ENCODE data around the gene YTHDF2.
"Not testable (repeated sequence)": the region's sequence is repeated elsewhere in the genome, so short reads cannot be mapped to it uniquely, and the experiment has no call there.

YTHDF2 gene

GRCh38 chr1:28790377-28791035 is 53.8 kb downstream of the YTHDF2 start:
- no peak for TF ChIP-seq CTCF (conservative IDR thresholded peaks at IDR 0.05; ENCODE audit: low read depth, low read length)
- Histone ChIP-seq H3K4me1 (ENCODE audit: low read depth, poor library complexity, severe bottlenecking) (no peaks in the 10 kb centered on the region), H3K4me2 (no peak overlapping the region), H3K79me2 (ENCODE audit: insufficient read depth, low read depth) (no peaks in the 10 kb centered on the region), H3K27me3 (ENCODE audit: insufficient read depth, low read depth) (no peaks in the 10 kb centered on the region), H3K4me3 (IDR thresholded peaks at IDR 0.05; ENCODE audit: insufficient read depth, low read depth, low read length) (no peak overlapping the region), H3K9ac (no peak overlapping the region), H2AFZ (ENCODE audit: low read depth) (no peak overlapping the region), H3K27ac (no peak overlapping the region), H4K20me1 (ENCODE audit: insufficient read depth) (no peaks in the 10 kb centered on the region), H3K36me3 (ENCODE audit: insufficient read depth) (no peaks in the 10 kb centered on the region)

- H3K4me2 ChIP-seq; H3K27ac ChIP-seq; H4K20me1 ChIP-seq (ENCODE audit: insufficient read depth): not testable (repeated sequence)
Measured at GRCh38 chr1:28791929-28792328, 55.2 kb downstream of the YTHDF2 start.

GRCh38 chr1:28792644-28793121 is 55.9 kb downstream of the YTHDF2 start:
- H3K4me1 ChIP-seq (ENCODE audit: low read depth, poor library complexity, severe bottlenecking) = no peaks in the 10 kb centered on the region
- H3K9ac ChIP-seq = no peak overlapping the region
- H3K4me3 ChIP-seq (IDR thresholded peaks at IDR 0.05; ENCODE audit: insufficient read depth, low read depth, low read length) = no peak overlapping the region
- no peaks in the 10 kb centered on the region for H4K20me1 ChIP-seq (ENCODE audit: insufficient read depth)
- H3K36me3 ChIP-seq (ENCODE audit: insufficient read depth) = no peaks in the 10 kb centered on the region
- no peaks in the 10 kb centered on the region for H3K79me2 ChIP-seq (ENCODE audit: insufficient read depth, low read depth)
- no peaks in the 10 kb centered on the region for H3K27me3 ChIP-seq (ENCODE audit: insufficient read depth, low read depth)
- no peak overlapping the region for H2AFZ ChIP-seq (ENCODE audit: low read depth)
- TF ChIP-seq CTCF (conservative IDR thresholded peaks at IDR 0.05; ENCODE audit: low read depth, low read length) = no peak
- no peak overlapping the region for H3K27ac ChIP-seq
- no peak overlapping the region for H3K4me2 ChIP-seq

More at GRCh38 chr1:28791929-28792328, 55.2 kb downstream of the YTHDF2 start:
- not testable (repeated sequence) for H3K36me3 ChIP-seq (ENCODE audit: insufficient read depth); H3K79me2 ChIP-seq (ENCODE audit: insufficient read depth, low read depth); H3K4me3 ChIP-seq (IDR thresholded peaks at IDR 0.05; ENCODE audit: insufficient read depth, low read depth, low read length); H2AFZ ChIP-seq (ENCODE audit: low read depth); H3K27me3 ChIP-seq (ENCODE audit: insufficient read depth, low read depth); H3K4me1 ChIP-seq (ENCODE audit: low read depth, poor library complexity, severe bottlenecking); H3K9ac ChIP-seq

- H3K9ac ChIP-seq; H3K4me3 ChIP-seq (IDR thresholded peaks at IDR 0.05; ENCODE audit: insufficient read depth, low read depth, low read length); H3K27ac ChIP-seq; H3K27me3 ChIP-seq (ENCODE audit: insufficient read depth, low read depth); H4K20me1 ChIP-seq (ENCODE audit: insufficient read depth); H3K36me3 ChIP-seq (ENCODE audit: insufficient read depth); H3K79me2 ChIP-seq (ENCODE audit: insufficient read depth, low read depth); H3K4me1 ChIP-seq (ENCODE audit: low read depth, poor library complexity, severe bottlenecking); H3K4me2 ChIP-seq; H2AFZ ChIP-seq (ENCODE audit: low read depth): not testable (repeated sequence)
Measured at GRCh38 chr1:28794582-28794981, 57.8 kb downstream of the YTHDF2 start.

- H3K79me2 ChIP-seq (ENCODE audit: insufficient read depth, low read depth) = no peaks in the 10 kb centered on the region
- no peaks in the 10 kb centered on the region for H4K20me1 ChIP-seq (ENCODE audit: insufficient read depth)
- H3K4me3 ChIP-seq (IDR thresholded peaks at IDR 0.05; ENCODE audit: insufficient read depth, low read depth, low read length) = no peak overlapping the region
- no peaks in the 10 kb centered on the region for H3K36me3 ChIP-seq (ENCODE audit: insufficient read depth)
- H3K4me1 ChIP-seq (ENCODE audit: low read depth, poor library complexity, severe bottlenecking) = no peaks in the 10 kb centered on the region
- no peak overlapping the region for H3K9ac ChIP-seq
- H3K27ac ChIP-seq = no peak overlapping the region
- no peak for TF ChIP-seq CTCF (conservative IDR thresholded peaks at IDR 0.05; ENCODE audit: low read depth, low read length)
- no peak overlapping the region for H2AFZ ChIP-seq (ENCODE audit: low read depth)
- no peak overlapping the region for H3K4me2 ChIP-seq
- H3K27me3 ChIP-seq (ENCODE audit: insufficient read depth, low read depth) = no peaks in the 10 kb centered on the region
Measured at GRCh38 chr1:28796352-28797211, 59.8 kb downstream of the YTHDF2 start.
